HepG2 (cell line): ENCODE results near the gene ECHS1. TPM values are rescaled to one million over a fixed set of nuclear protein-coding genes. Genes with fewer than 3 reads are reported as not detected.

Experiments
- ATAC-seq: fragments of 200-7000 bp; cut with Tn5 transposase; 3 replicates; pipeline ENCODE4 v1.9.1; 2020; ENCODE audit warnings: mild to moderate bottlenecking, moderate library complexity
- BruUV-seq: library from RNA; stranded (reverse); fragments of 400-500 nt; replicated peaks from 2 replicates; lab custom pipeline; 2021; lab: Mats Ljungman, UMichigan
- CTCF ChIA-PET: fragments of 300-600 bp; formaldehyde crosslinking; extraction: SDS; loops from one replicate; lab custom pipeline; 2021; ENCODE audit warnings: low total read pairs, inconsistent platforms, low intra/inter-chr PET ratio; lab: Yijun Ruan, JAX
- POLR2A ChIA-PET: fragments of 350-600 bp; sonication (Branson Sonifier 250); formaldehyde crosslinking; loops from one replicate; lab custom pipeline; 2020; ENCODE audit warnings: antibody characterized with exemption, inconsistent platforms; lab: Yijun Ruan, JAX
- DNase-seq: peaks from one replicate; pipeline ENCODE4 v3.0.0-alpha.2; 2015; ENCODE audit warnings: low spot score
- FAIRE-seq: peaks from 3 replicates; lab custom pipeline; 2011; peaks lifted over from hg19 to GRCh38; lab: Jason Lieb, UNC
- H2AFZ ChIP-seq: one replicate; pipeline ENCODE4 v1.6.1; 2011; ENCODE audit warnings: low read length, inconsistent platforms
- H3K27ac ChIP-seq: fragments of 300-600 bp; 3 replicates; pipeline ENCODE4 v1.8.0; 2011; ENCODE audit warnings: mixed run types, mild to moderate bottlenecking, mixed read lengths, low read length, inconsistent platforms; ENCODE audit not compliant: insufficient read depth; ENCODE audit errors: extremely low read length
- H3K27me3 ChIP-seq, 2 experiments: fragments of 200-600 bp in 1 of 2; 2 replicates in 1 of 2; 3 replicates in 1 of 2; pipeline versions ENCODE4 v1.6.0 to v1.8.0; 2011; ENCODE audit warnings: low read length in 2 of 2, mild to moderate bottlenecking in 2 of 2, moderate library complexity in 2 of 2, inconsistent platforms in 1 of 2; ENCODE audit not compliant: insufficient read depth in 2 of 2, control insufficient read depth in 1 of 2
- H3K36me3 ChIP-seq, 2 experiments: fragments of 200-600 bp in 1 of 2; replicated peaks in 1 of 2; 2 replicates in 1 of 2; 3 replicates in 1 of 2; pipeline versions ENCODE4 v1.5.1 to v1.8.0; 2011; ENCODE audit warnings: low read length in 2 of 2, inconsistent platforms in 1 of 2; ENCODE audit not compliant: insufficient read depth in 2 of 2, control insufficient read depth in 1 of 2
- H3K4me1 ChIP-seq: 2 replicates; pipeline ENCODE4 v1.5.1; 2012; ENCODE audit warnings: low read length, inconsistent platforms; ENCODE audit not compliant: insufficient read depth
- H3K4me2 ChIP-seq: 2 replicates; pipeline ENCODE4 v1.6.0; 2011; ENCODE audit warnings: low read depth, low read length, inconsistent platforms
- H3K4me3 ChIP-seq, 3 experiments: fragments of 200-600 bp in 1 of 3; sonication (generic), shearing (Covaris generic) in 1 of 3; replicated peaks in 1 of 3; 2 replicates each; pipeline ENCODE4 v1.5.1; 2011 to 2016; ENCODE audit warnings: low read length in 3 of 3, inconsistent platforms in 2 of 3, low read depth in 2 of 3, mild to moderate bottlenecking in 2 of 3, control low read depth in 1 of 3, mixed read lengths in 1 of 3; ENCODE audit not compliant: insufficient read depth in 1 of 3
- H3K79me2 ChIP-seq: one replicate; pipeline ENCODE4 v1.6.1; 2011; ENCODE audit warnings: low read length, inconsistent platforms; ENCODE audit not compliant: insufficient read depth
- H3K9ac ChIP-seq: 2 replicates; pipeline ENCODE4 v1.6.0; 2011; ENCODE audit warnings: mild to moderate bottlenecking, low read depth, low read length, inconsistent platforms; ENCODE audit not compliant: insufficient read depth
- H3K9me3 ChIP-seq: 2 replicates; pipeline ENCODE4 v1.5.1; 2012; ENCODE audit warnings: mild to moderate bottlenecking, low read length
- H4K20me1 ChIP-seq: 2 replicates; pipeline ENCODE4 v1.6.0; 2011; ENCODE audit warnings: inconsistent platforms, mild to moderate bottlenecking, low read length, moderate library complexity; ENCODE audit not compliant: insufficient read depth
- CBX1 ChIP-seq: IDR thresholded peaks from one replicate; pipeline ENCODE4 v1.6.1; 2016; ENCODE audit warnings: antibody characterized with exemption, low read depth
- HNF1B ChIP-seq: sonication (generic); formaldehyde crosslinking; IDR thresholded peaks from 2 replicates; pipeline ENCODE4 v1.5.1; 2020; ENCODE audit warnings: mild to moderate bottlenecking, moderate library complexity, missing genetic modification reagents
- KLF15 ChIP-seq: sonication (generic); formaldehyde crosslinking; IDR thresholded peaks from 2 replicates; pipeline ENCODE4 v1.8.1; 2023; ENCODE audit warnings: borderline replicate concordance, mild to moderate bottlenecking, inconsistent platforms, missing genetic modification reagents, mixed read lengths
- MIER2 ChIP-seq: IDR thresholded peaks from 2 replicates; pipeline ENCODE4 v1.6.1; 2016; ENCODE audit warnings: missing biosample characterization, missing genetic modification reagents
- MIER3 ChIP-seq: IDR thresholded peaks from 2 replicates; pipeline ENCODE4 v1.6.1; 2016; ENCODE audit warnings: missing compliant biosample characterization, borderline replicate concordance
- RORA ChIP-seq: sonication (generic); formaldehyde crosslinking; IDR thresholded peaks from 2 replicates; pipeline ENCODE4 v1.5.0; 2020; ENCODE audit warnings: mild to moderate bottlenecking, missing genetic modification reagents, moderate library complexity
- SP2 ChIP-seq: sonication (generic); formaldehyde crosslinking; IDR thresholded peaks from 2 replicates; pipeline ENCODE4 v1.5.1; 2020; ENCODE audit warnings: mild to moderate bottlenecking, missing genetic modification reagents
- TBX3 ChIP-seq: fragments of 450-650 bp; IDR thresholded peaks from 2 replicates; pipeline ENCODE4 v1.6.1; 2017; ENCODE audit warnings: antibody characterized with exemption, mild to moderate bottlenecking, inconsistent platforms, borderline replicate concordance
- TCF7L2 ChIP-seq: IDR thresholded peaks from 2 replicates; pipeline ENCODE4 v1.6.1; 2011; ENCODE audit warnings: mild to moderate bottlenecking, low read depth, low read length, moderate library complexity
- TEAD3 ChIP-seq: optimal IDR thresholded peaks from 2 replicates; pipeline ENCODE3; 2016; ENCODE audit warnings: borderline replicate concordance
- ZFP82 ChIP-seq: sonication (generic); formaldehyde crosslinking; IDR thresholded peaks from 2 replicates; pipeline ENCODE4 v1.5.1; 2020; ENCODE audit warnings: mild to moderate bottlenecking, missing genetic modification reagents, borderline replicate concordance
- ZNF329 ChIP-seq: sonication (generic); formaldehyde crosslinking; IDR thresholded peaks from 2 replicates; pipeline ENCODE4 v1.9.0; 2021; ENCODE audit warnings: low read depth, mild to moderate bottlenecking, missing genetic modification reagents
- ZNF547 ChIP-seq: sonication (generic); formaldehyde crosslinking; IDR thresholded peaks from 2 replicates; pipeline ENCODE4 v1.5.1; 2020; ENCODE audit warnings: mild to moderate bottlenecking, missing genetic modification reagents
- ZNF878 ChIP-seq: sonication (generic); formaldehyde crosslinking; IDR thresholded peaks from 2 replicates; pipeline ENCODE4 v1.8.1; 2023; ENCODE audit warnings: mild to moderate bottlenecking, missing genetic modification reagents, moderate library complexity
- ZSCAN9 ChIP-seq: IDR thresholded peaks from 2 replicates; pipeline ENCODE4 v1.6.1; 2016; ENCODE audit warnings: borderline replicate concordance
- WGBS: methylation state at CpG from one replicate; pipeline ENCODE4 v1.1.6; 2017; ENCODE audit warnings: low lambda C conversion rate; 5-methylcytosine and 5-hydroxymethylcytosine counted together
- in situ Hi-C: cut with HindIII; loops from 2 replicates; pipeline ENCODE4 v1.10.0; 2017; ENCODE audit warnings: low pct_unique_long_range_greater_than_20kb; ENCODE audit not compliant: extremely low pct_ligation_motif_present
- intact Hi-C: fragments of 100-400 bp; cut with micrococcal nuclease; formaldehyde crosslinking; loops from one replicate; pipeline ENCODE4 v1.10.0; 2022; ENCODE audit not compliant: unreplicated experiment
- polyA plus RNA-seq, 8 experiments: library from polyadenylated mRNA; depleted of rRNA in 3 of 8; stranded (reverse) in 7 of 8; unstranded in 1 of 8; fragments of >200 nt; fragmentation: Illumina TruSeq in 4 of 8; extraction: Trizol in 4 of 8; gene quantifications; 2 replicates each; pipeline versions ENCODE4 v1.2.1 to v1.2.3, GENCODE V29; 2011 to 2016; ENCODE audit warnings: low read depth in 4 of 8, missing spikeins in 1 of 8, mixed read lengths in 1 of 8; ENCODE audit not compliant: insufficient read depth in 1 of 8
- total RNA-seq, 5 experiments: library from RNA; depleted of rRNA; stranded (reverse); fragments of >200 nt; fragmentation: Illumina TruSeq; extraction: Trizol; gene quantifications; 2 replicates each; pipeline ENCODE4 v1.2.3, GENCODE V29; 2016; ENCODE audit warnings: low read depth in 1 of 5
- TF ChIP-seq, protein P1 (sequence below): sonication (generic); formaldehyde crosslinking; IDR thresholded peaks from 2 replicates; pipeline ENCODE4 v1.5.1; 2020; ENCODE audit warnings: missing genetic modification reagents, mild to moderate bottlenecking, borderline replicate concordance
- TF ChIP-seq, protein P2 (sequence below): sonication (generic); formaldehyde crosslinking; IDR thresholded peaks from 2 replicates; pipeline ENCODE4 v1.4.0; 2020; ENCODE audit warnings: missing genetic modification reagents

Gene ECHS1
- total and polyA plus RNA-seq, 2 of the 13 experiments (the other 11 are each of a cell fraction or from before 2014, with no cell fraction given), result 32.7 to 195 TPM

DNA sequence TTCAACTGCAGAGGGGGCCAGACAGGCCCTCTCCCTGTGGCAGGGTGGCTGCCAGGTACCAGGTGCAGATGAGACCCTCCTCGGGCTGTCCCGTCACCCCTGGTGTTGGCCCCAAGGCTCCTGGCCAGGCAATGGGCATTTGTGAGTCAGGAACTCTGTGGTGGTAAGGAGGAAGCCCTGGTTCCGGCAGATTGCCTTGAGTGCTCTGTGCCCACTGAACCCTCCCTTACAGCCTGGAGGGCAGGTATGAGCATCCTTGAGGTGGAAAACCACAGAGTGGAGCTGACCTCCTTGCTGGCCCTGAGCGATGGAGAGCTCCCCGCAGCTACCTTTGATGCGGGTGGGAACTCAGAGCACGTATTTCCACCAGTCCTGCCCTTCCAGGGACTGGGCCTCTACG is 7.9 kb upstream of the ECHS1 start:
- no peak overlapping the region for H3K4me3 ChIP-seq
- no peak overlapping the region for H3K4me2 ChIP-seq
- H3K79me2 ChIP-seq, result no peaks in the 10 kb centered on the region
- H2AFZ ChIP-seq, result no peak overlapping the region
- DNase-seq (no peak), FAIRE-seq (no peak), ATAC-seq (no peak)
- H3K27ac ChIP-seq, result no peak overlapping the region
- no TSS peak for BruUV-seq
- CTCF ChIA-PET, result no interaction called here
- POLR2A ChIA-PET, result interaction anchor here (0.7 to 4.5 kb wide), 2 partner anchors 14 to 21 kb away, joined by 3 to 21 read pairs; partner anchors contain the start of gene MTG1
- in situ Hi-C loops (no loop called here), intact Hi-C loops (no loop called here)
- no peaks in the 10 kb centered on the region for H3K36me3 ChIP-seq
- no peaks in the 10 kb centered on the region for H3K9me3 ChIP-seq
- H4K20me1 ChIP-seq, result no peaks in the 10 kb centered on the region
- no peak for TF ChIP-seq CBX1
- no peak for TF ChIP-seq TEAD3 (CRISPR knock-in tag)
- no peak for TF ChIP-seq ZSCAN9
- TF ChIP-seq ZNF329 (CRISPR knock-in tag), result no peak
- TF ChIP-seq, protein P1, sequence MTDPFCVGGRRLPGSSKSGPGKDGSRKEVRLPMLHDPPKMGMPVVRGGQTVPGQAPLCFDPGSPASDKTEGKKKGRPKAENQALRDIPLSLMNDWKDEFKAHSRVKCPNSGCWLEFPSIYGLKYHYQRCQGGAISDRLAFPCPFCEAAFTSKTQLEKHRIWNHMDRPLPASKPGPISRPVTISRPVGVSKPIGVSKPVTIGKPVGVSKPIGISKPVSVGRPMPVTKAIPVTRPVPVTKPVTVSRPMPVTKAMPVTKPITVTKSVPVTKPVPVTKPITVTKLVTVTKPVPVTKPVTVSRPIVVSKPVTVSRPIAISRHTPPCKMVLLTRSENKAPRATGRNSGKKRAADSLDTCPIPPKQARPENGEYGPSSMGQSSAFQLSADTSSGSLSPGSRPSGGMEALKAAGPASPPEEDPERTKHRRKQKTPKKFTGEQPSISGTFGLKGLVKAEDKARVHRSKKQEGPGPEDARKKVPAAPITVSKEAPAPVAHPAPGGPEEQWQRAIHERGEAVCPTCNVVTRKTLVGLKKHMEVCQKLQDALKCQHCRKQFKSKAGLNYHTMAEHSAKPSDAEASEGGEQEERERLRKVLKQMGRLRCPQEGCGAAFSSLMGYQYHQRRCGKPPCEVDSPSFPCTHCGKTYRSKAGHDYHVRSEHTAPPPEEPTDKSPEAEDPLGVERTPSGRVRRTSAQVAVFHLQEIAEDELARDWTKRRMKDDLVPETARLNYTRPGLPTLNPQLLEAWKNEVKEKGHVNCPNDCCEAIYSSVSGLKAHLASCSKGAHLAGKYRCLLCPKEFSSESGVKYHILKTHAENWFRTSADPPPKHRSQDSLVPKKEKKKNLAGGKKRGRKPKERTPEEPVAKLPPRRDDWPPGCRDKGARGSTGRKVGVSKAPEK (CRISPR knock-in tag), result no peak
- TF ChIP-seq RORA (CRISPR knock-in tag), result no peak
- TF ChIP-seq HNF1B, result no peak
- TF ChIP-seq ZNF878 (CRISPR knock-in tag), result no peak
- no peak for TF ChIP-seq KLF15
- no peak for TF ChIP-seq SP2
- TF ChIP-seq ZFP82 (CRISPR knock-in tag), result no peak
- no peak for TF ChIP-seq MIER3 (CRISPR knock-in tag)
- TF ChIP-seq TBX3, result no peak
- TF ChIP-seq, protein P2, sequence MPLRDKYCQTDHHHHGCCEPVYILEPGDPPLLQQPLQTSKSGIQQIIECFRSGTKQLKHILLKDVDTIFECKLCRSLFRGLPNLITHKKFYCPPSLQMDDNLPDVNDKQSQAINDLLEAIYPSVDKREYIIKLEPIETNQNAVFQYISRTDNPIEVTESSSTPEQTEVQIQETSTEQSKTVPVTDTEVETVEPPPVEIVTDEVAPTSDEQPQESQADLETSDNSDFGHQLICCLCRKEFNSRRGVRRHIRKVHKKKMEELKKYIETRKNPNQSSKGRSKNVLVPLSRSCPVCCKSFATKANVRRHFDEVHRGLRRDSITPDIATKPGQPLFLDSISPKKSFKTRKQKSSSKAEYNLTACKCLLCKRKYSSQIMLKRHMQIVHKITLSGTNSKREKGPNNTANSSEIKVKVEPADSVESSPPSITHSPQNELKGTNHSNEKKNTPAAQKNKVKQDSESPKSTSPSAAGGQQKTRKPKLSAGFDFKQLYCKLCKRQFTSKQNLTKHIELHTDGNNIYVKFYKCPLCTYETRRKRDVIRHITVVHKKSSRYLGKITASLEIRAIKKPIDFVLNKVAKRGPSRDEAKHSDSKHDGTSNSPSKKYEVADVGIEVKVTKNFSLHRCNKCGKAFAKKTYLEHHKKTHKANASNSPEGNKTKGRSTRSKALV (CRISPR knock-in tag), result no peak
- no peak for TF ChIP-seq ZNF547 (CRISPR knock-in tag)
- TF ChIP-seq TCF7L2, result no peak
- no peak for TF ChIP-seq MIER2
- H3K27me3 ChIP-seq, result peaks cover 0 to 3% of the 10 kb centered on the region in 2 experiments; a peak in 2 of 5 replicates
- H3K4me1 ChIP-seq, result peaks cover 21% of the 10 kb centered on the region
- WGBS, result 86% methylated on average over 4 of the region's 8 CpGs
- H3K9ac ChIP-seq, result no peak overlapping the region
